Loucy (cell line): ENCODE results near the gene PODXL.

Experiments
- H2AFZ ChIP-seq: fragments of 200-600 bp; sonication (generic); 2 replicates; pipeline ENCODE4 v1.6.0; 2016; ENCODE audit warnings: antibody characterized with exemption, mild to moderate bottlenecking, low read length, moderate library complexity
- H3F3A ChIP-seq: fragments of 200-600 bp; 2 replicates; pipeline ENCODE4 v1.6.0; 2016; ENCODE audit warnings: antibody characterized with exemption, low read depth, mild to moderate bottlenecking
- H3K27me3 ChIP-seq: fragments of 200-600 bp; sonication (generic); 2 replicates; pipeline ENCODE4 v1.6.1; 2014; ENCODE audit warnings: low read length, mild to moderate bottlenecking; ENCODE audit not compliant: insufficient read depth, poor library complexity, severe bottlenecking
- H3K36me3 ChIP-seq: fragments of 200-600 bp; sonication (generic); 2 replicates; pipeline ENCODE4 v1.6.1; 2016; ENCODE audit warnings: low read length; ENCODE audit not compliant: insufficient read depth
- H3K4me1 ChIP-seq: fragments of 200-600 bp; sonication (generic); 2 replicates; pipeline ENCODE4 v1.5.1; 2014; ENCODE audit warnings: low read length, mild to moderate bottlenecking; ENCODE audit not compliant: insufficient read depth, poor library complexity, severe bottlenecking
- H3K4me2 ChIP-seq: fragments of 200-600 bp; sonication (generic); 2 replicates; pipeline ENCODE4 v1.6.0; 2014; ENCODE audit warnings: antibody characterized with exemption, low read length, low read depth, mild to moderate bottlenecking; ENCODE audit not compliant: poor library complexity, severe bottlenecking
- H3K4me3 ChIP-seq: fragments of 200-600 bp; sonication (generic); 2 replicates; pipeline ENCODE4 v1.5.1; 2014; ENCODE audit warnings: low read length, mild to moderate bottlenecking, mixed read lengths; ENCODE audit not compliant: poor library complexity, severe bottlenecking
- H3K79me2 ChIP-seq: fragments of 200-600 bp; sonication (generic); 2 replicates; pipeline ENCODE4 v1.6.1; 2014; ENCODE audit warnings: low read length; ENCODE audit not compliant: insufficient read depth
- H3K9ac ChIP-seq: fragments of 200-600 bp; sonication (generic); 2 replicates; pipeline ENCODE4 v1.6.0; 2014; ENCODE audit warnings: mild to moderate bottlenecking, low read depth, low read length, moderate library complexity; ENCODE audit not compliant: poor library complexity, severe bottlenecking
- H3K9me2 ChIP-seq: fragments of 200-600 bp; sonication (generic); replicated peaks from 2 replicates; pipeline ENCODE4 v1.6.1; 2016; ENCODE audit warnings: low read depth, low read length, mixed read lengths
- H3K9me3 ChIP-seq: fragments of 200-600 bp; sonication (generic); 2 replicates; pipeline ENCODE4 v1.6.1; 2014; ENCODE audit warnings: mild to moderate bottlenecking, antibody characterized with exemption, low read length, low read depth; ENCODE audit not compliant: insufficient read depth
- H4K20me1 ChIP-seq: fragments of 200-600 bp; sonication (generic); 2 replicates; pipeline ENCODE4 v1.6.0; 2014; ENCODE audit warnings: antibody characterized with exemption, low read length, mild to moderate bottlenecking; ENCODE audit not compliant: insufficient read depth, poor library complexity, severe bottlenecking
- CTCF ChIP-seq: fragments of 200-600 bp; sonication (generic); conservative IDR thresholded peaks from 2 replicates; pipeline ENCODE4 v1.5.1; 2014; ENCODE audit warnings: mild to moderate bottlenecking, antibody characterized with exemption, low read length
- EZH2phosphoT487 ChIP-seq: fragments of 200-600 bp; IDR thresholded peaks from 2 replicates; pipeline ENCODE4 v1.6.1; 2018; ENCODE audit warnings: antibody characterized with exemption, mild to moderate bottlenecking, moderate library complexity, borderline replicate concordance

The PODXL gene

GRCh38 chr7:131538813-131539179 lies 17.6 kb downstream of the PODXL start:
- Histone ChIP-seq H3K79me2 (no peaks in the 10 kb centered on the region), H3K9ac (no peak overlapping the region), H3K4me2 (no peak overlapping the region), H3K9me3 (no peaks in the 10 kb centered on the region), H3K9me2 (no peaks in the 10 kb centered on the region), H3K36me3 (no peaks in the 10 kb centered on the region), H3K4me3 (no peak overlapping the region), H3F3A (no peaks in the 10 kb centered on the region), H3K27me3 (no peaks in the 10 kb centered on the region), H4K20me1 (no peaks in the 10 kb centered on the region), H3K4me1 (no peaks in the 10 kb centered on the region), H2AFZ (no peak overlapping the region)
- TF ChIP-seq EZH2phosphoT487: no peak

GRCh38 chr7:131538071-131538812 lies 18.2 kb downstream of the PODXL start:
- no peaks in the 10 kb centered on the region for H3K27me3 ChIP-seq
- H3K4me1 ChIP-seq: no peaks in the 10 kb centered on the region
- no peaks in the 10 kb centered on the region for H3K36me3 ChIP-seq
- no peak for TF ChIP-seq EZH2phosphoT487
- no peak for TF ChIP-seq CTCF
- H3K4me2 ChIP-seq: no peak overlapping the region
- H3K4me3 ChIP-seq: no peak overlapping the region
- no peak overlapping the region for H3K9ac ChIP-seq
- no peaks in the 10 kb centered on the region for H3F3A ChIP-seq
- H3K9me3 ChIP-seq: no peaks in the 10 kb centered on the region
- no peaks in the 10 kb centered on the region for H4K20me1 ChIP-seq
- no peaks in the 10 kb centered on the region for H3K9me2 ChIP-seq
- H3K79me2 ChIP-seq: no peaks in the 10 kb centered on the region
- H2AFZ ChIP-seq: no peak overlapping the region

GRCh38 chr7:131537571-131537978 lies 18.9 kb downstream of the PODXL start:
- Histone ChIP-seq H3F3A (no peaks in the 10 kb centered on the region), H4K20me1 (no peaks in the 10 kb centered on the region), H2AFZ (no peak overlapping the region), H3K4me3 (no peak overlapping the region), H3K79me2 (no peaks in the 10 kb centered on the region), H3K9me3 (no peaks in the 10 kb centered on the region), H3K27me3 (no peaks in the 10 kb centered on the region), H3K9ac (no peak overlapping the region), H3K36me3 (no peaks in the 10 kb centered on the region), H3K4me2 (no peak overlapping the region), H3K4me1 (no peaks in the 10 kb centered on the region), H3K9me2 (no peaks in the 10 kb centered on the region)
- TF ChIP-seq EZH2phosphoT487 (no peak), CTCF (no peak)

GRCh38 chr7:131536361-131536849 lies 20.0 kb downstream of the PODXL start:
- no peaks in the 10 kb centered on the region for H3K9me3 ChIP-seq
- no peaks in the 10 kb centered on the region for H4K20me1 ChIP-seq
- H3K9me2 ChIP-seq: no peaks in the 10 kb centered on the region
- H3K4me3 ChIP-seq: no peak overlapping the region
- no peak for TF ChIP-seq EZH2phosphoT487
- TF ChIP-seq CTCF: no peak
- H3K9ac ChIP-seq: no peak overlapping the region
- no peaks in the 10 kb centered on the region for H3K79me2 ChIP-seq
- no peaks in the 10 kb centered on the region for H3F3A ChIP-seq
- no peaks in the 10 kb centered on the region for H3K36me3 ChIP-seq
- H3K4me2 ChIP-seq: no peak overlapping the region
- H3K4me1 ChIP-seq: no peaks in the 10 kb centered on the region
- no peak overlapping the region for H2AFZ ChIP-seq
- H3K27me3 ChIP-seq: no peaks in the 10 kb centered on the region
